NB4 (cell line): ENCODE data around the gene ARHGAP15.

Source experiments
- POLR2A ChIP-seq: IDR thresholded peaks from 2 replicates; pipeline ENCODE4 v1.6.1; 2011; ENCODE audit warnings: mild to moderate bottlenecking; ENCODE audit not compliant: insufficient read length; ENCODE audit errors: extremely low read depth
- TF ChIP-seq, protein P1 (sequence below): IDR thresholded peaks from one replicate; pipeline ENCODE4 v1.5.1; 2012; ENCODE audit warnings: low read depth, low read length

DNA sequence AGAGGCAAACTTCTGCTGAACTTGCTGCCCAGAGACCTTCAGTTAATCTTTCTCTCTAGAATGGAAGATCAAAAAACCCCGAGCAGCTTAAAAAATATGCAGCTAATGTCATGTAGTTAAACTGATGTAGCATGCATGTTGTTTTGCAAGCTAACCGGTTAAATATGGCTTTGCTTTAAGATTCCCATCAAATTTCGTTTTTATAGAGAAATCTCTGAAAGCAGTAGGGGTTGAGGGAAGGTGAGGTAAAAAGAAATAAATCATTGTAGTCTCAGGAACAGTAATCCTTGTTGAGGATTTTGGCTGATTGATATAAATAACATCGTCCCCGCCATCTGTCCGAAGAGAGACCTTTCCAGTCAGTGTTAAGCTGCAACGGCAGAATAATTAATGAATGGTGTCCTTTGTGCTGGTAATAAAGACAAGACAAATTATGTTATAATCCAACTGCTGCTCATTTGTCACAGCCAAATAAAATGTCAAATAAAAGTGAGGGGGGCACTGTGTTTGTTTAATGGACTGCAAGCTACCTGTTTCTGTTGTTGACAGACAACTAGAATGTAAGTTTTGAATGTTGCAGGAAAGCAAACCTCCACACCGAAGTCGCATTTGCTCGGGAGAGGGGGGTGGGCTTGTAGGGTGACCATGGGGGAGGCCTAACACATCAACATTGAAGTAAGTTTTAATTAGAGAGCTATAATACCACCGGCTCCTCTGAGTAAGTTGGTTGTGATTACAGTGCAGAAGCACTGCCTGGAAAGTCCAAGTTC is 555.5 kb downstream of the ARHGAP15 start:
- TF ChIP-seq, protein P1, sequence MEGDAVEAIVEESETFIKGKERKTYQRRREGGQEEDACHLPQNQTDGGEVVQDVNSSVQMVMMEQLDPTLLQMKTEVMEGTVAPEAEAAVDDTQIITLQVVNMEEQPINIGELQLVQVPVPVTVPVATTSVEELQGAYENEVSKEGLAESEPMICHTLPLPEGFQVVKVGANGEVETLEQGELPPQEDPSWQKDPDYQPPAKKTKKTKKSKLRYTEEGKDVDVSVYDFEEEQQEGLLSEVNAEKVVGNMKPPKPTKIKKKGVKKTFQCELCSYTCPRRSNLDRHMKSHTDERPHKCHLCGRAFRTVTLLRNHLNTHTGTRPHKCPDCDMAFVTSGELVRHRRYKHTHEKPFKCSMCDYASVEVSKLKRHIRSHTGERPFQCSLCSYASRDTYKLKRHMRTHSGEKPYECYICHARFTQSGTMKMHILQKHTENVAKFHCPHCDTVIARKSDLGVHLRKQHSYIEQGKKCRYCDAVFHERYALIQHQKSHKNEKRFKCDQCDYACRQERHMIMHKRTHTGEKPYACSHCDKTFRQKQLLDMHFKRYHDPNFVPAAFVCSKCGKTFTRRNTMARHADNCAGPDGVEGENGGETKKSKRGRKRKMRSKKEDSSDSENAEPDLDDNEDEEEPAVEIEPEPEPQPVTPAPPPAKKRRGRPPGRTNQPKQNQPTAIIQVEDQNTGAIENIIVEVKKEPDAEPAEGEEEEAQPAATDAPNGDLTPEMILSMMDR = no peak
- no peak for TF ChIP-seq POLR2A
